DOHH2 (cell line): ENCODE results near the gene KIF2C.

Experiments used
- CTCF ChIP-seq: fragments of 200-600 bp; sonication (generic); IDR thresholded peaks from one replicate; pipeline ENCODE4 v1.5.1; 2014; ENCODE audit warnings: antibody characterized with exemption, mild to moderate bottlenecking, low read depth, low read length; ENCODE audit not compliant: poor library complexity, severe bottlenecking
- EZH2phosphoT487 ChIP-seq: fragments of 200-600 bp; sonication (generic); IDR thresholded peaks from 2 replicates; pipeline ENCODE4 v1.6.1; 2017; ENCODE audit warnings: borderline replicate concordance, mild to moderate bottlenecking, antibody characterized with exemption, low read length, moderate library complexity, mixed read lengths

GRCh38 chr1:44695671-44696070, 44.0 kb upstream of the KIF2C start:
- TF ChIP-seq CTCF (no peak), EZH2phosphoT487 (no peak)
